RWPE2 (cell line): Measurements from ENCODE around the gene DLST.

Experiments used
- ATAC-seq: fragments of 200-7000 bp; cut with Tn5 transposase; 3 replicates; pipeline ENCODE4 v1.9.1; 2021; ENCODE audit warnings: low read depth
- DNase-seq: peaks from one replicate; pipeline ENCODE4 v3.0.0-alpha.2; 2020; ENCODE audit warnings: low spot score
- H3K27ac ChIP-seq: fragments of 450-650 bp; 2 replicates; pipeline ENCODE4 v1.5.1; 2017; ENCODE audit warnings: mild to moderate bottlenecking; ENCODE audit not compliant: poor library complexity, severe bottlenecking
- H3K27me3 ChIP-seq: fragments of 250-450 bp; sonication (Bioruptor Pico); 2 replicates; pipeline ENCODE4 v1.5.1; 2021; ENCODE audit warnings: mild to moderate bottlenecking, moderate library complexity; ENCODE audit not compliant: insufficient read depth, poor library complexity, severe bottlenecking
- H3K36me3 ChIP-seq: fragments of 250-450 bp; sonication (Bioruptor Pico); 2 replicates; pipeline ENCODE4 v1.5.1; 2020; ENCODE audit warnings: low read depth, mild to moderate bottlenecking, moderate library complexity
- H3K4me1 ChIP-seq: fragments of 250-450 bp; sonication (Bioruptor Pico); 2 replicates; pipeline ENCODE4 v1.5.1; 2021; ENCODE audit warnings: mild to moderate bottlenecking, moderate library complexity; ENCODE audit not compliant: insufficient read depth, poor library complexity, severe bottlenecking
- H3K4me3 ChIP-seq: fragments of 250-450 bp; sonication (Bioruptor Pico); 2 replicates; pipeline ENCODE4 v1.5.1; 2021; ENCODE audit warnings: mild to moderate bottlenecking, moderate library complexity; ENCODE audit not compliant: severe bottlenecking
- H3K9me3 ChIP-seq: fragments of 250-450 bp; sonication (Bioruptor Pico); 2 replicates; pipeline ENCODE4 v1.5.1; 2021; ENCODE audit warnings: mild to moderate bottlenecking, moderate library complexity; ENCODE audit not compliant: severe bottlenecking
- CTCF ChIP-seq: fragments of 450-650 bp; IDR thresholded peaks from one replicate; pipeline ENCODE4 v1.5.1; 2017; ENCODE audit warnings: mild to moderate bottlenecking, moderate library complexity; ENCODE audit not compliant: poor library complexity, severe bottlenecking

DLST gene

GRCh38 chr14:74881431-74882102, at the start of gene DLST:
Gene DLST (plus strand): TSS chr14:74881916. CDS start chr14:74881954, 38 bp downstream.
- peaks cover 32% of the 10 kb centered on the region for H3K36me3 ChIP-seq
- H3K27ac ChIP-seq = peak within 1 kb of the TSS; percentile 78
- peak within 1 kb of the TSS; percentile 97 for H3K4me3 ChIP-seq
- TF ChIP-seq CTCF = peak; percentile 3
- H3K4me1 ChIP-seq = peaks cover 35% of the 10 kb centered on the region
- H3K27me3 ChIP-seq = no peaks in the 10 kb centered on the region
- peak; percentile 89 for ATAC-seq
- no peaks in the 10 kb centered on the region for H3K9me3 ChIP-seq
- peak; percentile 94 for DNase-seq

- DNase-seq (no peak), ATAC-seq (no peak)
- Histone ChIP-seq H3K27ac (no peak overlapping the region), H3K27me3 (no peaks in the 10 kb centered on the region), H3K9me3 (no peaks in the 10 kb centered on the region), H3K36me3 (peaks cover 92% of the 10 kb centered on the region), H3K4me1 (no peaks in the 10 kb centered on the region), H3K4me3 (no peak overlapping the region)
- TF ChIP-seq CTCF = no peak
Measured at GRCh38 chr14:74832849-74833248, 48.9 kb upstream of the DLST start.

- H3K4me3 ChIP-seq = no peak overlapping the region
- DNase-seq (no peak), ATAC-seq (no peak)
- H3K4me1 ChIP-seq = no peaks in the 10 kb centered on the region
- no peak overlapping the region for H3K27ac ChIP-seq
- peaks cover 72% of the 10 kb centered on the region for H3K36me3 ChIP-seq
- H3K27me3 ChIP-seq = no peaks in the 10 kb centered on the region
- no peaks in the 10 kb centered on the region for H3K9me3 ChIP-seq
- no peak for TF ChIP-seq CTCF
Measured at GRCh38 chr14:74834692-74835392, 46.9 kb upstream of the DLST start.

- H3K9me3 ChIP-seq = no peaks in the 10 kb centered on the region
- H3K4me3 ChIP-seq = no peak overlapping the region
- H3K27me3 ChIP-seq = no peaks in the 10 kb centered on the region
- no peak for ATAC-seq
- H3K27ac ChIP-seq = no peak overlapping the region
- no peak for DNase-seq
- TF ChIP-seq CTCF = no peak
- H3K4me1 ChIP-seq = no peaks in the 10 kb centered on the region
- peaks cover 70% of the 10 kb centered on the region for H3K36me3 ChIP-seq
Measured at GRCh38 chr14:74835645-74836250, 46.0 kb upstream of the DLST start.
